ENCODE measurements around the gene TPP2.

The TPP2 gene

GRCh38 chr13:102678339-102679107, 81.7 kb downstream of the TPP2 start:
- Histone ChIP-seq H3K9me2 (ENCODE audit: low read depth, low read length) (no peaks in the 10 kb centered on the region), H2AFZ (ENCODE audit: low read length) (no peak overlapping the region), H3K27ac (ENCODE audit: low read depth, low read length, poor library complexity, severe bottlenecking) (no peak overlapping the region), H3K79me2 (ENCODE audit: insufficient read depth, low read length) (no peaks in the 10 kb centered on the region), H3K4me1 (ENCODE audit: insufficient read depth, low read length, severe bottlenecking) (no peaks in the 10 kb centered on the region), H3F3A (ENCODE audit: insufficient read depth, low read length) (no peaks in the 10 kb centered on the region), H4K20me1 (ENCODE audit: insufficient read depth, low read length) (no peaks in the 10 kb centered on the region), H3K4me3 (ENCODE audit: low read depth, low read length, poor library complexity, severe bottlenecking) (no peak overlapping the region), H3K4me2 (ENCODE audit: low read length) (no peak overlapping the region), H3K27me3 (ENCODE audit: insufficient read depth, low read length) (no peaks in the 10 kb centered on the region), H3K9me3 (ENCODE audit: low read length) (no peaks in the 10 kb centered on the region), H3K36me3 (ENCODE audit: insufficient read depth, low read length) (peaks cover 67% of the 10 kb centered on the region), H3K9ac (ENCODE audit: low read length) (no peak overlapping the region)
- no peak for TF ChIP-seq CTCF (IDR thresholded peaks at IDR 0.05; ENCODE audit: low read length)
- no peak for TF ChIP-seq EZH2 (IDR thresholded peaks at IDR 0.05; ENCODE audit: borderline replicate concordance, low read length)

GRCh38 chr13:102679449-102680132, 82.8 kb downstream of the TPP2 start:
- Histone ChIP-seq H3K9me3 (ENCODE audit: low read length) (no peaks in the 10 kb centered on the region), H3K9ac (ENCODE audit: low read length) (no peak overlapping the region), H3K36me3 (ENCODE audit: insufficient read depth, low read length) (peaks cover 57% of the 10 kb centered on the region), H3K4me1 (ENCODE audit: insufficient read depth, low read length, severe bottlenecking) (no peaks in the 10 kb centered on the region), H3F3A (ENCODE audit: insufficient read depth, low read length) (no peaks in the 10 kb centered on the region), H3K27me3 (ENCODE audit: insufficient read depth, low read length) (no peaks in the 10 kb centered on the region), H3K79me2 (ENCODE audit: insufficient read depth, low read length) (no peaks in the 10 kb centered on the region), H3K4me2 (ENCODE audit: low read length) (no peak overlapping the region), H3K4me3 (ENCODE audit: low read depth, low read length, poor library complexity, severe bottlenecking) (no peak overlapping the region), H2AFZ (ENCODE audit: low read length) (no peak overlapping the region), H3K9me2 (ENCODE audit: low read depth, low read length) (no peaks in the 10 kb centered on the region), H3K27ac (ENCODE audit: low read depth, low read length, poor library complexity, severe bottlenecking) (no peak overlapping the region), H4K20me1 (ENCODE audit: insufficient read depth, low read length) (no peaks in the 10 kb centered on the region)
- TF ChIP-seq CTCF (IDR thresholded peaks at IDR 0.05; ENCODE audit: low read length) = no peak
- TF ChIP-seq EZH2 (IDR thresholded peaks at IDR 0.05; ENCODE audit: borderline replicate concordance, low read length) = no peak

GRCh38 chr13:102680133-102680717, 83.4 kb downstream of the TPP2 start:
- Histone ChIP-seq H3K4me3 (ENCODE audit: low read depth, low read length, poor library complexity, severe bottlenecking) (no peak overlapping the region), H3K9me3 (ENCODE audit: low read length) (no peaks in the 10 kb centered on the region), H3K79me2 (ENCODE audit: insufficient read depth, low read length) (no peaks in the 10 kb centered on the region), H3F3A (ENCODE audit: insufficient read depth, low read length) (no peaks in the 10 kb centered on the region), H3K27me3 (ENCODE audit: insufficient read depth, low read length) (no peaks in the 10 kb centered on the region), H3K4me1 (ENCODE audit: insufficient read depth, low read length, severe bottlenecking) (no peaks in the 10 kb centered on the region), H3K9me2 (ENCODE audit: low read depth, low read length) (no peaks in the 10 kb centered on the region), H3K36me3 (ENCODE audit: insufficient read depth, low read length) (peaks cover 50% of the 10 kb centered on the region), H3K27ac (ENCODE audit: low read depth, low read length, poor library complexity, severe bottlenecking) (no peak overlapping the region), H4K20me1 (ENCODE audit: insufficient read depth, low read length) (no peaks in the 10 kb centered on the region), H3K4me2 (ENCODE audit: low read length) (no peak overlapping the region), H2AFZ (ENCODE audit: low read length) (no peak overlapping the region), H3K9ac (ENCODE audit: low read length) (no peak overlapping the region)
- no peak for TF ChIP-seq CTCF (IDR thresholded peaks at IDR 0.05; ENCODE audit: low read length)
- TF ChIP-seq EZH2 (IDR thresholded peaks at IDR 0.05; ENCODE audit: borderline replicate concordance, low read length) = no peak
